NCI-H1436 treated with DMSO at 0.1 percent for 48 hours (cell line): ENCODE measurements around the gene SNX14.

ENCODE experiments used
- DNase-seq: peaks from one replicate; lab custom pipeline; 2025; lab: John Stamatoyannopoulos, UW

SNX14 gene

GRCh38 chr6:85498596-85499258 lies 94.9 kb downstream of the SNX14 start:
- no peak for DNase-seq

DNA sequence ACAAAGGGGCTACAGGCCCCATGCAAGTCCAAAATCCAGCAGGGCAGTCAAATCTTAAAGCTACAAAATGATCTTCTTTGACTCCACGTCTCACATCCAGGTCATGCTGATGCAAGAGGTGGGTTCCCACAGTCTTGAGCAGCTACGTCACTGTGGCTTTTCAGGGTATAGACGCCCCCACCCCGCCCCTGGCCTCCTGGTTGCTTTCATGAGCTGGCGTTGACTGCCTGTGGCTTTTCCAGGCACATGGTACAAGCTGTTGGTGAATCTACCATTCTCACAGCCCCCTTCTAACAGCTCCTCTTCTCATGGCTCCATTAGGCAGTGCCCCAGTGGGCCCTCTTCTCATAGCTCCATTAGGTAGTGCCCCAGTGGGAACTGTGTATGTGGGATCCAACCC lies 96.8 kb downstream of the SNX14 start:
- DNase-seq, result no peak

GRCh38 chr6:85496009-85496579 lies 97.6 kb downstream of the SNX14 start:
- no peak for DNase-seq

- DNase-seq, result no peak
These were observed 98.8 kb downstream of the SNX14 start for GRCh38 chr6:85494547-85495536.

- DNase-seq, result no peak
These were observed 100.3 kb downstream of the SNX14 start for GRCh38 chr6:85493389-85493788.

GRCh38 chr6:85490516-85491248 lies 103.0 kb downstream of the SNX14 start:
- DNase-seq, result no peak

- no peak for DNase-seq
These were observed 108.7 kb downstream of the SNX14 start for GRCh38 chr6:85484948-85485347.

DNA sequence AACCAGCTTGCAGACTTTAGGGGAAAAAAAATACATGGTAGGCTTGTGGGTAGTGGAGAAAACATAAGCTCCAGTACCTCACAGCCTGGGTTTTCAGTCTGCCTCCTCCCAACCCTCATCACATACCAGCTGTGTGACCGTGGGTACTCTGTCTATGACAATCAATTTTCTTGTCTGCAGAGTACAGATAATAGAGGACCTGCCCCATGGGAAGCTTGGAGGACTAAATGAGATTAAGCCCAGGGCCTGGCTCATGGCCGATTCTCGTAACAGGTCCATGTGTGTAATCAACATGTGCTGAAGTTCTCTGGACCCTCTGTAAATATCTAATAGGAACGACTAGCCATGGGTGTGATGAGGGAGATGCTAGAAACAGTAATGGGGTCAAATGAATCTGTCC lies 109.8 kb downstream of the SNX14 start:
- no peak for DNase-seq

DNA sequence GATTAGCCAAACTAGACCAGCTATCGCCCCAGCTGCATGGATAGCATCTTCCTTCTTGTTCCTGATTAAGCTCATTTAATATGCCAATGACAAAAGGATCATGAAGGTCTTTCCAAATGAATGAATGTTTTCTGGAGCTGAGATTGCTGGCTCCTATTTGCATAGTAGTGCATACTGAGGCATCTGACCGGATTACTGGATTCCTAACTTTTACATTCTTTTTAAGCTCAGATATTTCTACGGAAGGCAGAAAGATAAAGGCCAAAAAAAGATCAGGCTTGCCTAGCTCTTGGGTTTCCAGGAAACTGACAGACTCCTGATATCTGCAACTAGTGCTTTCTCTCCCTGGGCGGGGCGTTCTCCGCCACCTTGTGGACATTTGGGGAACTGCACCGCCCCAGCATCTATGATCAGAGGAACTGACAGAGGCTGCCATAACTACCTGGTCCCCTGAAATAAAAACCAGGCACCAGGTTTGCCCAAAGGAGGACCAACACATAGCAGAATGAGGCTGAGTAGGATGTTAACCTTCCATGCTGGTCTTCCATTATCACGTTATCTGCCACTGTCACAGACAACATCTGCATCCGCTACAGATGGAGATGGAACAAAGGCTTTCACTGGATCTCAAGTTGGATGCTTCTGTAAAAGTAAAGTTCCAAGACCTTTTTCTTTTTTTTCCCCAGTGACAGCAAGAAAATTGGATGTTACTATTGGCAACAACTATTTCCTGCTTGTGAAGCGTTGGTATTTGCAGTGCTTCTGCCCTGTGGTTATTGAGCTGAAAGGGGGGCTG lies 110.6 kb downstream of the SNX14 start:
- no peak for DNase-seq

DNA sequence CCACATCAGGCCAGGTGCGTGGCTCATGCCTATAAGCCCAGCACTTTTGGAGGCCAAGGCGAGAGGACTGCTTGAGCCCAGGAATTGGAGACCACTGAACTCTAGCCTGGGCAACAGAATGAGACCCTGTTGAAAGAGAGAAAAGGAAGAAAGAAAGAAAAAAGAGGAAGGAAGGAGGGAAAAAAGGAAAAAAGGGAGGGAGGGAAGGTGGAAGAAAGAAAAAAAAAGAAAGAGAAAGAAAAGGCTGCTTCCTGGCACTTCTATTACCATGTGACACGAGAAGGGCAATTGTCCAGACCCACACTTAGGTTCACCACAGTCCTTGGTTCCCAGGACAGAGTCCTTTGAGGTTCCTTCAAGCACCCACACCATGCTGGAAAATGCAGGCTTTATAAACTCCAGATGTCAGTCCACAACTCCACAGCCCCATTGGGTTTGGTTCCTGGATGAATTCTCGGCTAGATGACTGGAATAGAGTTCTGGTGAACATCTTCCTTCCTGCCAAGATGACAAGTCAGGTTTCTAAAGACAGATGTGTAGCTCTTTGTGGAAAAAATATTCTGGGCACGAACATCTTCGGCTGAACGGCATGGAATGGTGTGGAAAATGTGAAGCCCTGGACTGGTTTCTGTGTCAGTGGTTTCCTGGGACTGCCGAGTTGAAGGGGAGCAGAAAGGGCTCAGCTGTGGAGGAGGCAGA lies 111.3 kb downstream of the SNX14 start:
- DNase-seq, result no peak

DNA sequence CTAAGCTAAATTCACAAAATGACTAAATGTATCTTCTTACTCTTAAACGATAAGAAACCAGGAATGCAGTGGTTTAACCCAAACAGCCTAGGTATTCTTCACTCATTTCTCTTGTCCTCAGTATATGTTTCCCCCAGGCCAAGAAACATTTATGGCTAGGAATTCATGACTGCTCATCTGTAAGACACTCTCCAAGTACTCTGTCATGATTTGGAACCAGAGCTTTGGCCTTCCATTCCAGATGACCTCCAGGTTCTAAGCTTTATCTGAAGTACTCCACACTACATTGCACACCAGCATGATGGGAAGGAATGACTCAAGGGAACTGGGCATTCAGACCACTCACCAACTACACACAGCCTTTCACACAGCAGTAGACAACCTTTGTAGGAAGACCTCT lies 114.5 kb downstream of the SNX14 start:
- DNase-seq, result no peak

- DNase-seq, result no peak
These were observed 117.1 kb downstream of the SNX14 start for GRCh38 chr6:85476532-85476931.

- no peak for DNase-seq
These were observed 119.9 kb downstream of the SNX14 start for GRCh38 chr6:85473748-85474147.

DNA sequence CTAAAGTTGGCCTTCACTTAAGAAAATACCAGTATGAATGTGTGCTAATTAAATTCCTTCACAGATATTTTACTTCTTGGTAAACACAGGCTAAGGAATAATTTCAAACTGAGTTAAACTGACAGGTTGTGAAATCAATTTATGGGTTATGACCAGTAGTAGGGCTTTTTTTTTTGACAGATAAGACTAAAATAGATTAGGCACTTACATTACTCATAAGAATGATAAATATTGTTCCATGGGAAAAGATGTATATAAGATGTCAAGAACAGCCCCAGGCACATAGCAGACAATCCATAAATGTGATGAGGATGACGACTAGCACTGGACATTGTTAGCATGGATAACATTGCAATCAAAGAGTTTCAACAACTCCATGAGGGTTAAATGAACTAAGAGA lies 120.9 kb downstream of the SNX14 start:
- no peak for DNase-seq

DNA sequence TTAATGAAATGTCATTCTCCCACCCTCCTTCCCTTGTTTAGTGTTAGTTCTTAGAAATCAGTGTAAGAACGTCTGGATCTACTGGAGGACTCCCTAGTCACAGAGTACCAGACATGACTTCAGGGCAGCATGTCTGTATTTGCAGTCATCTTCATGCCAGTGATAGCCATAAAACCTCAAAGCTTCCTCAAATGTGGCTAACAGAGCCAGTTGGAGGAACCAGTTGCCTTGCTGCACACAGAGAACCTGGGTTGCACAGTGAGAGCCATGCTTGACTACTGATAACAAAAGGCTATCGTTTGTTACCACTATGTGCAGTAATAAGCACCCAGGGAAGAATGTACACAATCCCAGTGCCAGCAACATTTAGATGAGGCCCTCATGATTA lies 123.6 kb downstream of the SNX14 start:
- no peak for DNase-seq

DNA sequence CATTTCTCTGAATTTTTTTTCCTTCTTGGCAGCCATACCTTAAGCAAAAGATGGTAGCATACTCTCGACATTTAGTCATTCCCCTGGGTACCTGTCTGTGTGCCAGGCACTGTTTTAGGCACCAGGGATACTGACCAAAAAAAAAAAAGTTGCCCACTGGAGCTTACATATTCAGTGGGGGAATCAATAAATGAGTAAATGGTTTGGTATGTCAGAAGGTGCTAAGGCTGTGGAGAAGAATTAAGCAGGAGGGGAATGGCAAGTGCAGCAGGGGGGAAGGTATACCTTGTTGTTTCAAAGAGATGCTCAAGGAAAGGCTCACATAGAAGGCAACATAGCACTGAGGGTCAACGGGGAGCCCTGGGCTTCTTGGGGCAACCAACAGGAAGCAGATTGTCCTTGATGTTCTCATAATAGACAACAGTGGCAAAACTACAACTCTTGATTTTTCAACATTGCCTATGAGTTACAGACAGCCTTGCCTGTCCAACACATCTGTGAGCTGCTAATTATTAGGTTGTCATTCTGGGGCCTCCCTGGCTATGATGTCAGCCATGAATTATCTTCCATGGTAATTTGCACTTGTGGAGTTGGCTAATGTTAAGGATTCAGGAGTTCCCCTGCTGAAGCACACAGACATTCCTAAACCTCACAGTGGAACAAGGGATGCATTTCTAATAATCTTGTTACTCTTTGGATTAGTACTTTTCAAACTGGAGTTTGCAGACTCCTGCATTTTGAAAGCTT lies 124.2 kb downstream of the SNX14 start:
- no peak for DNase-seq

GRCh38 chr6:85468326-85468725 lies 125.3 kb downstream of the SNX14 start:
- no peak for DNase-seq

- DNase-seq, result no peak
These were observed 127.9 kb downstream of the SNX14 start for GRCh38 chr6:85465762-85466161.

GRCh38 chr6:85464722-85465150 lies 128.9 kb downstream of the SNX14 start:
- no peak for DNase-seq

GRCh38 chr6:85464260-85464644 lies 129.4 kb downstream of the SNX14 start:
- DNase-seq, result no peak
